ENCODE measurements around the gene INIP.

DNA sequence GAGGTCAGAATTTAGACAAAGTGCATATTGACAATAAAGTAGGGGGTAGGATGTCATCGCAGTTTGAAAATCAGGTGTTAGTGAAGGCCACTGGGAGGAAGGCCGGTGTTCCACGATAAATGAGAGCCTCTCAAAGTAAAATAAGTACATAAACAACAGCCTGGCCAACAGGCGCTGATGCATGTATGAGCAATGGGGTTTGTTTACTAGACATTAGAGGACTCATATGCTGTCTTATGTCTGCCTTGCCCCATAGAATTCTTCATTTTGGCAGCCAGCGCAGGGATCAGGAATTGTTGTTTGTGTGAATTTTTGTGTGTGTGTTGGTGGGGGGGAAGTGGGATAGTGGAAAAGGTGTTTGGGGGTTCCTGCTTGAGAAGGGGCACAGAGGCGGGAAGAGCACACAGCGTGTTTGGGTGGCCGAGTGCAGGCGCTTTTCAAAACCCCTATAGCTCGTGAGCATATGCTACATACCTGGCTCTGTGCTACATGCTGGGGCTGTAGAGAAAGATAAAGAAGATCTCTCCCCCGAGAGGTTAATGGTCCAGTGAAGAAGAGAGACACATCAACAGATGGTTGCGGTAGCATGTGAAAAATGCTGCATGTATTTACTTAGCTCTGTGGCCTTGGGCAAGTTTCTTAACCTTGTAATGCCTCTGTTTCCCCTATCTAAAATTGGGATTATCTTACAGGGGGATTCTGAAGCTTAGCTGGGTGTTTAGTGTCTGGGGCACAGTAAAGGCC is 44.2 kb upstream of the INIP start:
- TF ChIP-seq CTCF (IDR thresholded peaks at IDR 0.05) (no peak), POLR2A (IDR thresholded peaks at IDR 0.05) (no peak), POLR2AphosphoS5 (IDR thresholded peaks at IDR 0.05; ENCODE audit: insufficient read depth in 1 of 2, low read depth in 1 of 2) (no peak)

Data from vagina (tissue), 2 donors.